Liver (tissue), 3 donors: ENCODE data around the gene STPG1.

Experiments used
- EGR1 ChIP-seq, 2 donors: IDR thresholded peaks; 2 replicates each; pipeline ENCODE4 v1.6.1; 2016 to 2018; ENCODE audit warnings: antibody characterized with exemption in 2 of 2, low read depth in 2 of 2
- MAX ChIP-seq: IDR thresholded peaks from 2 replicates; pipeline ENCODE4 v1.6.1; 2016; ENCODE audit warnings: antibody characterized with exemption
- SP1 ChIP-seq: IDR thresholded peaks from 2 replicates; pipeline ENCODE4 v1.6.1; 2018; ENCODE audit warnings: antibody characterized with exemption, mild to moderate bottlenecking
- TAF1 ChIP-seq: conservative IDR thresholded peaks from 2 replicates; pipeline ENCODE4 v1.6.1; 2016; ENCODE audit warnings: antibody characterized with exemption, mild to moderate bottlenecking
- YY1 ChIP-seq: IDR thresholded peaks from 2 replicates; pipeline ENCODE4 v1.6.1; 2016; ENCODE audit warnings: antibody characterized with exemption, mild to moderate bottlenecking
- TF ChIP-seq, protein P1 (sequence below): fragments of 150-350 bp; IDR thresholded peaks from 2 replicates; pipeline ENCODE4 v1.5.1; 2017; ENCODE audit warnings: improper control_type of control experiment, low read depth, low read length; ENCODE audit not compliant: missing input control
- donor health status: healthy.
- donor health status: healthy.

DNA sequence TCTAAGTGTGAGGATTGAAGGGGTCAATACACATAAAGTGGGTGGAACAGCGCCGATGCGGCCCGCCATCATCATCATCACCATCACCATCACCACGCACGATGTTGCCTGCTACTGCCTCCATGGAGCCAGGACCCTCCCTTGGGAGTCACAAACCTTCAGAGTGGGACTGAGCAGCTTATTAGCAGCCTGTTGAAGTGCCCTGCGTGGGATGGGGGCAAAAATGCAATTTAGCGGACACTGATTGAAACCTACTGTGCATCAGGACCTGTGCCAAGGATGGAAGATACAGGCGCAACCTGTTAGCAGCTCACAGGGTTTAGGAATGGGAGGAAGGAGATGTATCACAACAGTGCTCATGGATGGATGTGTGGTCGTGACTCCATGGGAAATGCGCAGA lies 26.7 kb downstream of the STPG1 start:
- TF ChIP-seq, protein P1, sequence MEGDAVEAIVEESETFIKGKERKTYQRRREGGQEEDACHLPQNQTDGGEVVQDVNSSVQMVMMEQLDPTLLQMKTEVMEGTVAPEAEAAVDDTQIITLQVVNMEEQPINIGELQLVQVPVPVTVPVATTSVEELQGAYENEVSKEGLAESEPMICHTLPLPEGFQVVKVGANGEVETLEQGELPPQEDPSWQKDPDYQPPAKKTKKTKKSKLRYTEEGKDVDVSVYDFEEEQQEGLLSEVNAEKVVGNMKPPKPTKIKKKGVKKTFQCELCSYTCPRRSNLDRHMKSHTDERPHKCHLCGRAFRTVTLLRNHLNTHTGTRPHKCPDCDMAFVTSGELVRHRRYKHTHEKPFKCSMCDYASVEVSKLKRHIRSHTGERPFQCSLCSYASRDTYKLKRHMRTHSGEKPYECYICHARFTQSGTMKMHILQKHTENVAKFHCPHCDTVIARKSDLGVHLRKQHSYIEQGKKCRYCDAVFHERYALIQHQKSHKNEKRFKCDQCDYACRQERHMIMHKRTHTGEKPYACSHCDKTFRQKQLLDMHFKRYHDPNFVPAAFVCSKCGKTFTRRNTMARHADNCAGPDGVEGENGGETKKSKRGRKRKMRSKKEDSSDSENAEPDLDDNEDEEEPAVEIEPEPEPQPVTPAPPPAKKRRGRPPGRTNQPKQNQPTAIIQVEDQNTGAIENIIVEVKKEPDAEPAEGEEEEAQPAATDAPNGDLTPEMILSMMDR = no peak
- TF ChIP-seq SP1 = no peak
- TF ChIP-seq MAX = no peak
- TF ChIP-seq EGR1 (IDR thresholded peaks at IDR 0.05; ENCODE audit: low read depth in 2 of 2) = no peak
- TF ChIP-seq YY1 = no peak
- TF ChIP-seq TAF1 = no peak
